ENCODE data around the gene PCCB. TPM values are rescaled to one million over a fixed set of nuclear protein-coding genes. Genes with fewer than 3 reads are reported as not detected.

The PCCB gene
- total RNA-seq, 2 donors from 2014 or later, result 54.9 to 65.1 TPM

- H3K9me3 ChIP-seq (ENCODE audit: control insufficient read depth, low read length), result no peaks in the 10 kb centered on the region
- H3K4me1 Mint-ChIP-seq, result peaks cover 28% of the 10 kb centered on the region
- no peak overlapping the region for H3K4me3 Mint-ChIP-seq
- no peak overlapping the region for H3K4me3 ChIP-seq (ENCODE audit: low read length)
- H3K27me3 Mint-ChIP-seq (ENCODE audit: insufficient read depth), result peaks cover 14% of the 10 kb centered on the region
- WGBS, 2 experiments (ENCODE audit: insufficient coverage in 1 of 2, insufficient read length in 1 of 2), result 58 to 63% methylated on average over 2 of the region's 2 CpGs
- peaks cover 4% of the 10 kb centered on the region for H3K4me1 ChIP-seq (ENCODE audit: control insufficient read depth, insufficient read depth, low read length)
- H3K27ac ChIP-seq (ENCODE audit: low read depth, low read length), result no peak overlapping the region
- TF ChIP-seq CTCF (conservative IDR thresholded peaks at IDR 0.05), result no peak
- H3K36me3 ChIP-seq (ENCODE audit: control insufficient read depth, insufficient read depth, low read length), result no peaks in the 10 kb centered on the region
- no peaks in the 10 kb centered on the region for H3K36me3 Mint-ChIP-seq (ENCODE audit: low read depth)
- H3K9ac ChIP-seq (ENCODE audit: extremely low read depth, low read length, poor library complexity, severe bottlenecking), result no peak overlapping the region
- H3K27me3 ChIP-seq (ENCODE audit: control insufficient read depth, insufficient read depth, low read length, poor library complexity, severe bottlenecking), result peaks cover 8% of the 10 kb centered on the region
- no peaks in the 10 kb centered on the region for H3K9me3 Mint-ChIP-seq
- no peak for DNase-seq
- H3K27ac Mint-ChIP-seq, result no peak overlapping the region
Measured at GRCh38 chr3:136236109-136236508, 14.0 kb upstream of the PCCB start.

- Histone ChIP-seq H3K9ac (ENCODE audit: extremely low read depth, low read length, poor library complexity, severe bottlenecking) (no peak overlapping the region), H3K27ac (ENCODE audit: low read depth, low read length) (no peak overlapping the region), H3K4me1 (ENCODE audit: control insufficient read depth, insufficient read depth, low read length) (peaks cover 4% of the 10 kb centered on the region), H3K27me3 (ENCODE audit: control insufficient read depth, insufficient read depth, low read length, poor library complexity, severe bottlenecking) (peaks cover 18% of the 10 kb centered on the region), H3K36me3 (ENCODE audit: control insufficient read depth, insufficient read depth, low read length) (no peaks in the 10 kb centered on the region), H3K9me3 (ENCODE audit: control insufficient read depth, low read length) (no peaks in the 10 kb centered on the region), H3K4me3 (ENCODE audit: low read length) (no peak overlapping the region)
- no peak overlapping the region for H3K4me3 Mint-ChIP-seq
- TF ChIP-seq CTCF (conservative IDR thresholded peaks at IDR 0.05), result no peak
- no peak overlapping the region for H3K27ac Mint-ChIP-seq
- peaks cover 23% of the 10 kb centered on the region for H3K27me3 Mint-ChIP-seq (ENCODE audit: insufficient read depth)
- 97% methylated on average over 1 of the region's 1 CpG; no CpG with 5 or more reads in 1 of the 2 experiments for WGBS, 2 experiments (ENCODE audit: insufficient coverage in 1 of 2, insufficient read length in 1 of 2)
- peaks cover 28% of the 10 kb centered on the region for H3K4me1 Mint-ChIP-seq
- H3K36me3 Mint-ChIP-seq (ENCODE audit: low read depth), result no peaks in the 10 kb centered on the region
- no peaks in the 10 kb centered on the region for H3K9me3 Mint-ChIP-seq
- DNase-seq, result no peak
Measured at GRCh38 chr3:136237103-136237502, 13.0 kb upstream of the PCCB start.

- peaks cover 28% of the 10 kb centered on the region for H3K4me1 Mint-ChIP-seq
- WGBS, 2 experiments (ENCODE audit: insufficient coverage in 1 of 2, insufficient read length in 1 of 2), result 77 to 100% methylated on average over 1 to 4 of the region's 4 CpGs
- no peak for DNase-seq
Measured at GRCh38 chr3:136237961-136238649, 12.0 kb upstream of the PCCB start.

More at GRCh38 chr3:136237961-136238649, 12.0 kb upstream of the PCCB start:
- H3K4me1 ChIP-seq (ENCODE audit: control insufficient read depth, insufficient read depth, low read length), result peaks cover 4% of the 10 kb centered on the region
- no peaks in the 10 kb centered on the region for H3K9me3 Mint-ChIP-seq
- H3K4me3 Mint-ChIP-seq, result no peak overlapping the region
- H3K36me3 Mint-ChIP-seq (ENCODE audit: low read depth), result no peaks in the 10 kb centered on the region
- no peak overlapping the region for H3K27ac Mint-ChIP-seq
- no peak overlapping the region for H3K27ac ChIP-seq (ENCODE audit: low read depth, low read length)
- no peak for TF ChIP-seq CTCF (conservative IDR thresholded peaks at IDR 0.05)
- peaks cover 27% of the 10 kb centered on the region for H3K27me3 Mint-ChIP-seq (ENCODE audit: insufficient read depth)
- H3K36me3 ChIP-seq (ENCODE audit: control insufficient read depth, insufficient read depth, low read length), result no peaks in the 10 kb centered on the region
- no peak overlapping the region for H3K9ac ChIP-seq (ENCODE audit: extremely low read depth, low read length, poor library complexity, severe bottlenecking)
- peaks cover 19% of the 10 kb centered on the region for H3K27me3 ChIP-seq (ENCODE audit: control insufficient read depth, insufficient read depth, low read length, poor library complexity, severe bottlenecking)
- H3K4me3 ChIP-seq (ENCODE audit: low read length), result no peak overlapping the region
- no peaks in the 10 kb centered on the region for H3K9me3 ChIP-seq (ENCODE audit: control insufficient read depth, low read length)

All from endodermal cell (in vitro differentiated cells).